ENCODE measurements around the gene MTCP1.

The MTCP1 gene

DNA sequence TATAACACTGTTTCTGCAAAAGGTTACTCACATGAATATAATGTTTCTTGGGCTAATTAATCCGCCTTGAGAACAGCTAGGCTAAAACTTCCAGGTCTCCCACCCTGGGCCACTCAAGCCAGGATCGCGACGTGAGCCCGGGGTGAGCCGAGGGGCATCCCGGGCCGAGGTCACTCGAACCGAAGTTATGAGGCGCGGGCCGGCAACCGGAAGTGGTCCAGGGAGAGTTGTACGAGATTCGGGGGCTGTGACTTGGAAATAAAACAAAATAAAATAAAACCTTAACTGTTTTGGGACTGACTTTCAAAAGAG is 317 bp downstream of the MTCP1 start:
- Histone ChIP-seq H3K4me3 (ENCODE audit: low read depth in 1 of 2, low read length in 2 of 2) (peak overlapping the region; percentile 56 to 60), H3K36me3 (ENCODE audit: insufficient read depth, low read length) (peaks cover 3% of the 10 kb centered on the region), H3K9ac (ENCODE audit: low read length) (peak overlapping the region; percentile 59), H3K4me1 (ENCODE audit: insufficient read depth, low read length) (no peaks in the 10 kb centered on the region), H3K27ac (ENCODE audit: low read depth, low read length) (no peak overlapping the region), H3K9me3 (ENCODE audit: low read length) (no peaks in the 10 kb centered on the region), H3K27me3 (ENCODE audit: control insufficient read depth in 1 of 2, insufficient read depth in 2 of 2, low read length in 2 of 2) (no peaks in the 10 kb centered on the region)

DNA sequence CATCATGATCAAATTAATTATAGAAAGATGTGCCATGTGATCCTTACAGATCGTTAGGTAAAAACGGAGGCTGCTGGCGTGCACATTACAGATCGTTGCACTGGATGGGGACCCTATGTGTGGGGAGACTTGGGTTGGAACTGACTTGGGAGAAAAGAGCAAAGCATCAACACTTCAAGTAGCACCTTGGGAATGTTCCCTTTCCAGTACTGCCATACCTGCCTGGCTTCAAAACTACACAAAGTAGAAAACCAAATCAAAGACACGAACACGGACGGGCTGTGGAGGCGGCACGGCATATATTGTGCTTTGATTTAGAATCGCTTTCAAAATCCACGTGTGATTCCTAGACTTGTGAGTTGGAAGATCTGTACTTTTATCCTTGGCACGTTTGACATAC is 898 bp downstream of the MTCP1 start:
- Histone ChIP-seq H3K27ac (ENCODE audit: low read depth, low read length) (peak overlapping the region; percentile 4), H3K27me3 (ENCODE audit: control insufficient read depth in 1 of 2, insufficient read depth in 2 of 2, low read length in 2 of 2) (no peaks in the 10 kb centered on the region), H3K36me3 (ENCODE audit: insufficient read depth, low read length) (no peaks in the 10 kb centered on the region), H3K4me1 (ENCODE audit: insufficient read depth, low read length) (no peaks in the 10 kb centered on the region), H3K9ac (ENCODE audit: low read length) (no peak overlapping the region), H3K4me3 (ENCODE audit: low read depth in 1 of 2, low read length in 2 of 2) (peak overlapping the region; percentile 56 to 60), H3K9me3 (ENCODE audit: low read length) (no peaks in the 10 kb centered on the region)

DNA sequence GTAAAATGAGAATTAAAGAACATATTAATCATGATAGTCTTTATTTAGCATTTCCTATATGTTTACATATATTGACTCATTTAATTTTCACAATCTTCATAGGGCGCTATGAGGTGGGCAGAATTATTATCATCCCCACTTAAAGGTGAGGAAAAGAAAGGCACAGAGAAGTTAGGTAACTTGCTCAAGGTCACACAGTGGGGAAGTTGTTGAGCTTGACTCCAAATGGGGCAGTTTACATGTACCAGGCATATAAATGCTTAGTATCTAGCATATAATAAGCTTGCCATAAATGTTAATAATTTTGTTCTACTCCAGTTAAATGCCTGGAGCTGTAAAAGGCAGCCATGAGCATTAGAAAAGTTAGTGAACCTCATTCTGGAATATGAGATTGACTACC is 1.5 kb downstream of the MTCP1 start:
- no peaks in the 10 kb centered on the region for H3K9me3 ChIP-seq (ENCODE audit: low read length)
- no peak overlapping the region for H3K4me3 ChIP-seq (ENCODE audit: low read depth in 1 of 2, low read length in 2 of 2)

DNA sequence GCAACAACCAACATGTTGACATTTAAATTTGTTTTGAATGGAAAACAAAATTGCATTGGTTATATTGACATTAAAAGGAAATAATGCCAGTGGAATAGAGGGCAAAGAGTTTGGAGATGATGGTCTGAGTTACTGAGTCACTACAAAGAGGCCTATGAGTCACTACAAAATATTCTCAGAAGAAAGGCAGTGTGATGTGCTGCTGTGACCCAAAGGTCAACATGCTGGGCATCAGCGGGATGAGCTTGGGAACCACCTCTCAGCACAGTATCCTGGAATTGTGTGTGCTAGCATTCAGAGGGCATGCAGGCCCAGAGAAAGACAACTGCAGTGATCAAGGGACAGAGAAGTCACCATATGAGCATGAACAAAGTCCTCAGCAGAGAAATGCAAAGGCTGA is 2.8 kb downstream of the MTCP1 start:
- Histone ChIP-seq H3K4me3 (ENCODE audit: low read depth in 1 of 2, low read length in 2 of 2) (no peak overlapping the region), H3K4me1 (ENCODE audit: insufficient read depth, low read length) (no peaks in the 10 kb centered on the region), H3K27me3 (ENCODE audit: control insufficient read depth in 1 of 2, insufficient read depth in 2 of 2, low read length in 2 of 2) (no peaks in the 10 kb centered on the region), H3K27ac (ENCODE audit: low read depth, low read length) (no peak overlapping the region), H3K36me3 (ENCODE audit: insufficient read depth, low read length) (peaks cover 3% of the 10 kb centered on the region), H3K9me3 (ENCODE audit: low read length) (no peaks in the 10 kb centered on the region), H3K9ac (ENCODE audit: low read length) (no peak overlapping the region)

More for the DNA sequence above, 1.5 kb downstream of the MTCP1 start:
- Histone ChIP-seq H3K36me3 (ENCODE audit: insufficient read depth, low read length) (no peaks in the 10 kb centered on the region), H3K9ac (ENCODE audit: low read length) (no peak overlapping the region), H3K27ac (ENCODE audit: low read depth, low read length) (no peak overlapping the region), H3K4me1 (ENCODE audit: insufficient read depth, low read length) (no peaks in the 10 kb centered on the region), H3K27me3 (ENCODE audit: control insufficient read depth in 1 of 2, insufficient read depth in 2 of 2, low read length in 2 of 2) (no peaks in the 10 kb centered on the region)

DNA sequence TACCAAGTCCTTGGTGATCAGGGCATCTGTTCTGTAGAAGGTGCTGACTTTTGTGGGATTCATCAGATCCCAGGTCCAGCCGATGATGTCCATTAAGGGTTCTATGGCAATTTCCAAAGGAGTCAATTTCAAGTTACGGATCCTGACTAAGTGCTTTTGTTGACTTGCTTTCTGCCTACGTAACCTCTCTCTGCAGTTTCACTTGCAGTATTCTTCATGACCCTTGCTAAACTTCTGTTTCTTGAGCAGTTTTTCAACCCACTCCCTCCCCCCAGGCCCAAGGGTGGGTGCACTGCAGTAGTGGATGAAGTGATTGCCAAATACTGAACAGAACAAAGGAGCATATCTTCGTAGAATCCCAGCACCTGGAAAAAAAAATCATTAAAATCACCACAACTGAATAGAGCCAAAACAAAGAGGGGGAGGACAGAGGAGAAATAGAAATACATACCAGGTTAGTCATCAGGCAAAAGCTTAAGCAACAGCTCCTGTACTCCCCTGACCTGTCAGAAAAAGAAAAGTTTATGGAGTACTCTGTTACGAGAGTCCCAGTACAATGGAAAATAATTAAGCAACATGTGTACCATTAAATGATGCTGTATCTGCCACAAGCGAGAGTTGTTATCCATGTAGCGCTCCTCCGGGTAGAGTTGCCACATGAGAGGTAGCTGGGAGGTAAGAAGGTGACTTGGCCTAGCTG is 5.8 kb downstream of the MTCP1 start:
- Histone ChIP-seq H3K9ac (ENCODE audit: low read length) (no peak overlapping the region), H3K27me3 (ENCODE audit: control insufficient read depth in 1 of 2, insufficient read depth in 2 of 2, low read length in 2 of 2) (no peaks in the 10 kb centered on the region), H3K27ac (ENCODE audit: low read depth, low read length) (no peak overlapping the region), H3K4me1 (ENCODE audit: insufficient read depth, low read length) (no peaks in the 10 kb centered on the region), H3K9me3 (ENCODE audit: low read length) (no peaks in the 10 kb centered on the region), H3K4me3 (ENCODE audit: low read depth in 1 of 2, low read length in 2 of 2) (no peak overlapping the region), H3K36me3 (ENCODE audit: insufficient read depth, low read length) (peaks cover 3% of the 10 kb centered on the region)

DNA sequence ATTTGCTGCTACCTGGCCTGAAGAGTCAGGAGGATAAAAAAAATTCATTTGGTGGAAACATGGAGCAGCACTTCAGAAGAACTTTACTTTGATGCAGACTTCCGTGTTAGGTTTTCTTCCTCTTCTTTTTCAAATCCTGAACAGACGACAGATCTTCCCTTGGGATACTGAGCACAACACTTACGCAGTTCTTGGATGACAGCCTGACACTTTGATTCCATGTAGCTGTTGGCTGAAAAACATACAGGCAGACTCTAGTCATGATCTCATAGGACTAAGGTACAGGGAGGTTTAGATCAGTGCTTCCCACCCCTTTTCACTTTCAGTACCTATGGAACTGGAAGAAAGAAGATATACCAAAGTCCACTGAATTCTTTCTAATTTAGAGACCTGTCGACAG is 9.2 kb downstream of the MTCP1 start:
- Histone ChIP-seq H3K9me3 (ENCODE audit: low read length) (no peaks in the 10 kb centered on the region), H3K4me3 (ENCODE audit: low read depth in 1 of 2, low read length in 2 of 2) (no peak overlapping the region), H3K27ac (ENCODE audit: low read depth, low read length) (no peak overlapping the region), H3K27me3 (ENCODE audit: control insufficient read depth in 1 of 2, insufficient read depth in 2 of 2, low read length in 2 of 2) (no peaks in the 10 kb centered on the region), H3K9ac (ENCODE audit: low read length) (no peak overlapping the region), H3K36me3 (ENCODE audit: insufficient read depth, low read length) (peaks cover 3% of the 10 kb centered on the region), H3K4me1 (ENCODE audit: insufficient read depth, low read length) (peaks cover 7% of the 10 kb centered on the region)

DNA sequence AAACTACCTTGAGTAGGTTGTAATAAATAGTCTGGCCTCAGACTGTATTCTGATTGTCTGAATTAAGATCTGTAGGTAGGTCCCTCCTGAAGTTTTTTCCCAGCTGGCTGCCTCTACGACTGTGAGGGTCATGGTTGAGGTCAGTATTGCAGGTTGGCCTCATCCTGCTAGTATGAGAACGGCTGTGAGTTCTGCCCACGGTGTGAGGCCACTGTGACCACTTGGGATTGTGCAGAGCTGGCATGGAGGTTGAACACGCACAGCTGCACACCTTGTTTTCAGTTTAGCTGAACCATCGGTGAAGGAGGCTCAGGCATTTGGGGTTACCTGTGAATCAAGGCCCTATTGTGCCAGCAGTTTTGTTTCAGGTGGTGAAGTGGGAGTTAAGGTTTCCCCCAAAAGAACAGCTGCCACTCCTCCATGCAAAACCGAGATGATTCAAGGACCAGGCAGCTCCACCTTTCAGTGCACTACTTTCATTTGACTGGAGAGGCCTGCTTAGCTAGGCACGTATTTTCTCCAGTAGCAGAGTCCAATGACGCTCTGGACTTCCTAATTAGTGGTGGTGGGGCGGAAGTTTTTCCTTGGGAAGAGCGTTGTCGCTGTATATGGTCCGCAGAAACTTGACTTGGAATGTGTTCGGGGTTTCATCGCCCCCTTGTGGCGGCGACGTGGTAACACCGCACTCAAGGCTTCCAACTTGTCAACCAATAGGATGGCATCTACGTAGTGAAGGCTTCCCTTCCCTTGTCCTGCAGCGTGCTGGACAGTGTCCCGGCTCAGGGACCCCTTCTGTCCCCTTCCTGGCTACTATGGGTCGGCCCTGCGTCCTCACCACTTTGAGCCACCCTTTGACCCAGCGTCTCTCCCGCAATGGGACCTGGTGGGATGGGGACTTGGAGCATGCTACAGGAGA is 13.8 kb downstream of the MTCP1 start:
- Histone ChIP-seq H3K4me3 (ENCODE audit: low read depth in 1 of 2, low read length in 2 of 2) (peak overlapping the region in 1 of 2 donors; percentile 39), H3K27ac (ENCODE audit: low read depth, low read length) (peak overlapping the region; percentile 12), H3K27me3 (ENCODE audit: control insufficient read depth in 1 of 2, insufficient read depth in 2 of 2, low read length in 2 of 2) (no peaks in the 10 kb centered on the region), H3K9me3 (ENCODE audit: low read length) (no peaks in the 10 kb centered on the region), H3K36me3 (ENCODE audit: insufficient read depth, low read length) (no peaks in the 10 kb centered on the region), H3K4me1 (ENCODE audit: insufficient read depth, low read length) (peaks cover 8% of the 10 kb centered on the region), H3K9ac (ENCODE audit: low read length) (no peak overlapping the region)

DNA sequence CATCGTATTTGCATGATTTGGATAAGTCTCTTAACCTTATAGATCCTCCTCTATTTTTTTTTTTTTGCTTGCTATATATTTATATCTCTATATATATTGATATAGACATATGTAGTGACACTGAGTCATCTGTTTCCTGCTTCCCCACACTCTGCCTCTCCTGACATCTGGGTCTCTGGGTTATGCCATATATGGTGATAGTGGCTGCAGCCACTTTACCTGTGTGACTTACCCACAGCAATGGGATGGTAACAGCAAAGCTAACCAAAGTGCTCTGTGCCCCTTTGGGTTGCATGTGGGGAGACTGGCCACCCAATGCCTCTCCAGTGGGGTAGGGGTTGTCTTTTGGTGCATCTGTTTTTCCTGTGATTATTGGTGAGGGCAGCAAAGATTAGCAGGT is 14.5 kb downstream of the MTCP1 start:
- no peaks in the 10 kb centered on the region for H3K9me3 ChIP-seq (ENCODE audit: low read length)
- H3K9ac ChIP-seq (ENCODE audit: low read length), result no peak overlapping the region
- H3K27me3 ChIP-seq (ENCODE audit: control insufficient read depth in 1 of 2, insufficient read depth in 2 of 2, low read length in 2 of 2), result no peaks in the 10 kb centered on the region
- H3K4me1 ChIP-seq (ENCODE audit: insufficient read depth, low read length), result peaks cover 8% of the 10 kb centered on the region
- H3K4me3 ChIP-seq (ENCODE audit: low read depth in 1 of 2, low read length in 2 of 2), result no peak overlapping the region
- peak overlapping the region; percentile 12 for H3K27ac ChIP-seq (ENCODE audit: low read depth, low read length)
- H3K36me3 ChIP-seq (ENCODE audit: insufficient read depth, low read length), result peaks cover 5% of the 10 kb centered on the region

DNA sequence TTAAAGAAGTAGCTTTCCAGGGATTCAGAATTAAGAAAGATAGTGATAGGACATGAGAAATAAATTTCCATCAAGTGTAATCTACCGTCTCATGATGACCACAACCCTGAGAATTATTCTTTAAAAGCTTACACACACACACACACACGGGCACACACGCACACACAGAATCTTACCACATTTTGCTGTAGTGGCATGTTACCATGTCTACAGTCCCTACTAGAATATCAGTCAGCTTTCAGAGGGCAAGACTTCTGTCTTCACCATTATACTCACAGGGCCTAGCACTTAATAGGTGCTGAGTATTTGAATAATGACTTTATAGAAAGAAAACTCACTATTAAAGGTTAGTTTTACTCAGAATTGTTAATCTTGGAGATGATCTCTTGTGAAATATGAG is 15.4 kb downstream of the MTCP1 start:
- Histone ChIP-seq H3K36me3 (ENCODE audit: insufficient read depth, low read length) (peaks cover 5% of the 10 kb centered on the region), H3K9me3 (ENCODE audit: low read length) (no peaks in the 10 kb centered on the region), H3K27ac (ENCODE audit: low read depth, low read length) (no peak overlapping the region), H3K4me1 (ENCODE audit: insufficient read depth, low read length) (peaks cover 8% of the 10 kb centered on the region), H3K9ac (ENCODE audit: low read length) (no peak overlapping the region), H3K27me3 (ENCODE audit: control insufficient read depth in 1 of 2, insufficient read depth in 2 of 2, low read length in 2 of 2) (no peaks in the 10 kb centered on the region), H3K4me3 (ENCODE audit: low read depth in 1 of 2, low read length in 2 of 2) (no peak overlapping the region)

DNA sequence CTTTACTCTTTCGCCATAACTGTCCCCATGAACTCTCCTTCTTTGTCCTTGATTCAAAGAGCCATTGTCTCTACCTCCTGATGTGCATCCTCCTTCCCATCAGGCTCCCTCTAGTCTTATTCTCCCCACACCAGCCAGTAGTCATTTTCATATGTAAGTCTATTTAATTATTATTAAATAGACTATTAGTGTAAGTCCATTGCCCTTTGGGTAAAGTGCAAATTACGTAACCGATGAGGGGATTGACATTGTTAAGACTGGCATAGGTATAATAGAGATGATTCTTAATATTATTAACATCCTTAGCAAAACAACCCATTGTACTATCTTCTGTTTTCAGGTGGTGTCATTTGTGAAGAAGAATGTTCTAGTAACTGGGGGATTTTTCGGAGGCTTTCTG is 16.7 kb downstream of the MTCP1 start:
- H3K9me3 ChIP-seq (ENCODE audit: low read length), result no peaks in the 10 kb centered on the region
- peaks cover 8% of the 10 kb centered on the region for H3K4me1 ChIP-seq (ENCODE audit: insufficient read depth, low read length)
- H3K27me3 ChIP-seq (ENCODE audit: control insufficient read depth in 1 of 2, insufficient read depth in 2 of 2, low read length in 2 of 2), result no peaks in the 10 kb centered on the region
- H3K9ac ChIP-seq (ENCODE audit: low read length), result no peak overlapping the region
- no peak overlapping the region for H3K27ac ChIP-seq (ENCODE audit: low read depth, low read length)
- H3K36me3 ChIP-seq (ENCODE audit: insufficient read depth, low read length), result peaks cover 5% of the 10 kb centered on the region
- H3K4me3 ChIP-seq (ENCODE audit: low read depth in 1 of 2, low read length in 2 of 2), result no peak overlapping the region

DNA sequence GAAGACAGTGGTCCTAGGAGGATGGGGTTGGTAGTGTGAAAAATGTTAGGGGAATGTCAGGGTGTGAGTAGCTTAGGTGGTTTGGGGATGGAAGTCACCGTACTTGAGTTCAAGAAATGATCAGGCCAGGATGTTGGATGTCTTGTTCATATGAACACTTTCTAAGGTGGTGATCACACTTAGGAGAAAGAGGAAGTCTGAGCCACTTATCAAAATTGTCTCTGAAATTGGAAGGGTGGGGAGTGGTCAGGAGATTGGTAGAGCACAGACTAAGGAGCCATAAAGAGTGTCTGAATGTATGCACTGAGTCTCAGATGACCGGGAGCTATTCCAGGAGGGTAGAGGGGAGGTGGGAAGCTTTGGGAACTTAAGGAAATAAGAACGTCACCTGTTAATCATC is 17.3 kb downstream of the MTCP1 start:
- H3K9ac ChIP-seq (ENCODE audit: low read length), result no peak overlapping the region
- no peak overlapping the region for H3K27ac ChIP-seq (ENCODE audit: low read depth, low read length)
- H3K4me3 ChIP-seq (ENCODE audit: low read depth in 1 of 2, low read length in 2 of 2), result no peak overlapping the region
- H3K9me3 ChIP-seq (ENCODE audit: low read length), result no peaks in the 10 kb centered on the region
- peaks cover 5% of the 10 kb centered on the region for H3K36me3 ChIP-seq (ENCODE audit: insufficient read depth, low read length)
- peaks cover 8% of the 10 kb centered on the region for H3K4me1 ChIP-seq (ENCODE audit: insufficient read depth, low read length)
- H3K27me3 ChIP-seq (ENCODE audit: control insufficient read depth in 1 of 2, insufficient read depth in 2 of 2, low read length in 2 of 2), result no peaks in the 10 kb centered on the region

Data from muscle layer of colon (tissue), 2 donors.